Activated CD4-positive, alpha-beta T cell treated with anti-CD3 and anti-CD28 coated beads, Interleukin-2, amount 50 U/mL, for 1 hour (primary cell): ENCODE results near the gene LPCAT1.
"Not testable (repeated sequence)": the region's sequence is repeated elsewhere in the genome, so short reads cannot be mapped to it uniquely, and the experiment has no call there.

Source experiments
- DNase-seq: peaks from one replicate; pipeline ENCODE4 v3.0.0-alpha.2; 2020

The LPCAT1 gene

GRCh38 chr5:1476181-1476966 lies 47.4 kb downstream of the LPCAT1 start:
- DNase-seq: no peak

GRCh38 chr5:1475544-1475900 lies 48.2 kb downstream of the LPCAT1 start:
- not testable (repeated sequence) for DNase-seq

- DNase-seq: no peak
Observed at GRCh38 chr5:1474866-1475543, 48.8 kb downstream of the LPCAT1 start.

- no peak for DNase-seq
Observed at GRCh38 chr5:1474183-1474839, 49.4 kb downstream of the LPCAT1 start.

- DNase-seq: no peak
Observed at GRCh38 chr5:1473746-1474145, 50.0 kb downstream of the LPCAT1 start.

GRCh38 chr5:1472964-1473628 lies 50.7 kb downstream of the LPCAT1 start:
- no peak for DNase-seq

- DNase-seq: no peak
Observed at GRCh38 chr5:1471997-1472963, 51.5 kb downstream of the LPCAT1 start.

GRCh38 chr5:1471240-1471853 lies 52.4 kb downstream of the LPCAT1 start:
- DNase-seq: no peak

GRCh38 chr5:1470762-1471211 lies 53.0 kb downstream of the LPCAT1 start:
- DNase-seq: no peak

- no peak for DNase-seq
Observed at GRCh38 chr5:1468629-1469527, 54.9 kb downstream of the LPCAT1 start.

GRCh38 chr5:1468247-1468612 lies 55.5 kb downstream of the LPCAT1 start:
- DNase-seq: peak; percentile 22

- no peak for DNase-seq
Observed at GRCh38 chr5:1467341-1468246, 56.2 kb downstream of the LPCAT1 start.

GRCh38 chr5:1466631-1467265 lies 57.0 kb downstream of the LPCAT1 start:
- no peak for DNase-seq

GRCh38 chr5:1465966-1466471 lies 57.7 kb downstream of the LPCAT1 start:
- DNase-seq: no peak

- DNase-seq: no peak
Observed at GRCh38 chr5:1465117-1465516, 58.6 kb downstream of the LPCAT1 start.

- no peak for DNase-seq
Observed at GRCh38 chr5:1464511-1464910, 59.2 kb downstream of the LPCAT1 start.

- no peak for DNase-seq
Observed at GRCh38 chr5:1464096-1464446, 59.7 kb downstream of the LPCAT1 start.

GRCh38 chr5:1463326-1464095 lies 60.2 kb downstream of the LPCAT1 start:
- no peak for DNase-seq
